ENCODE data around the gene AKT2.

AKT2 gene

GRCh38 chr19:40216013-40216776 is 69.0 kb downstream of the AKT2 start:
- DNase-seq: no peak

DNA sequence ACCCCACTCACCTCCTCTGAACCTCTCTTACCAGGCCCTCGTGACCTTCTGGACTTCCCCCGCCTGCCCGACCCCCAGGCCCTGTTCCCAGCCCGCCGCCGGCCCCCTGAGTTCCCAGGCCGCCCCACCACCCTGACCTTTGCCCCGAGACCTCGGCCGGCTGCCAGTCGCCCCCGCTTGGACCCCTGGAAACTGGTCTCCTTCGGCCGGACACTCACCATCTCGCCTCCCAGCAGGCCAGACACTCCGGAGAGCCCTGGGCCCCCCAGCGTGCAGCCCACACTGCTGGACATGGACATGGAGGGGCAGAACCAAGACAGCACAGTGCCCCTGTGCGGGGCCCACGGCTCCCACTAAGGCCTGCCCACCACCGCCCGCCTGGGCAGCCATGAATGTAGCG is 70.2 kb downstream of the AKT2 start:
- no peak for DNase-seq

DNA sequence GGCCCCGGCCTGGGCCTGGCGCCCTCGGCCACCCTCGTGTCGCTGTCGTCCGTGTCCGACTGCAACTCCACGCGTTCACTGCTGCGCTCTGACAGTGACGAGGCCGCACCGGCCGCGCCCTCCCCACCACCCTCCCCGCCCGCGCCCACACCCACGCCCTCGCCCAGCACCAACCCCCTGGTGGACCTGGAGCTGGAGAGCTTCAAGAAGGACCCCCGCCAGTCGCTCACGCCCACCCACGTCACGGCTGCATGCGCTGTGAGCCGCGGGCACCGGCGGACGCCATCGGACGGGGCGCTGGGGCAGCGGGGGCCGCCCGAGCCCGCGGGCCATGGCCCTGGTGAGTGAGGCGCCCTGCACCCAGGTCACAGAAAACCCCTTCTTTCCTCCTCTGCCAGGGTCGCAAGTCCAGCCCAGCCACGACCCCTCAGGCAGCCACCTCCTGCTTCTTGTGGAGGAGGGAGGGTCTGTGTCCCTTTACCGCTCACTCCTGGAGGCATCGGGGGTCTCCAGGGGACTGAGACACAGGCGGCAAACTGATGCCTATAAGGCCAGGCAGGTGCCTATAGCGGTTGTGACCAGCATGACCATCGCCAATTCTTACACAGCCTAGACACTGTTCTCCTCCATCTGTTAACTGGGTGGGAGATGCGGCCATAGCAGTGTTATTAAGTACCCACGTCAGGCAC is 71.1 kb downstream of the AKT2 start:
- DNase-seq: no peak

- no peak for DNase-seq
Measured at GRCh38 chr19:40213251-40213829, 71.8 kb downstream of the AKT2 start.

GRCh38 chr19:40210889-40211288 is 74.3 kb downstream of the AKT2 start:
- DNase-seq: no peak

- DNase-seq: no peak
Measured at GRCh38 chr19:40208602-40209001, 76.5 kb downstream of the AKT2 start.

DNA sequence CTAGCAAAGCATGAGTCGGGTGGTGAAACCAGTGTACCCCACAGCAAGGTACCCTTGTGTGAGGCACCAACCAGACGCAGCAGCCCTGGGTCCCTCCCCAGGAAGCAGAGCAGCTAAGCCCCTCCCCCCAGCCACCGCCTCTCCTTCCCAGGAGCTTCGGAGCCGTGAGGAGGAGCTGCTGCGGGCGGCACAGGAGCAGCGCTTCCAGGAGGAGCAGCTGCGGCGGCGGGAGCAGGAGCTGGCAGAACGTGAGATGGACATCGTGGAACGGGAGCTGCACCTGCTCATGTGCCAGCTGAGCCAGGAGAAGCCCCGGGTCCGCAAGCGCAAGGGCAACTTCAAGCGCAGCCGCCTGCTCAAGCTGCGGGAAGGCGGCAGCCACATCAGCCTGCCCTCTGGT is 79.4 kb downstream of the AKT2 start:
- no peak for DNase-seq

- no peak for DNase-seq
Measured at GRCh38 chr19:40204381-40204780, 80.8 kb downstream of the AKT2 start.

- DNase-seq: no peak
Measured at GRCh38 chr19:40200341-40201099, 84.6 kb downstream of the AKT2 start.

DNA sequence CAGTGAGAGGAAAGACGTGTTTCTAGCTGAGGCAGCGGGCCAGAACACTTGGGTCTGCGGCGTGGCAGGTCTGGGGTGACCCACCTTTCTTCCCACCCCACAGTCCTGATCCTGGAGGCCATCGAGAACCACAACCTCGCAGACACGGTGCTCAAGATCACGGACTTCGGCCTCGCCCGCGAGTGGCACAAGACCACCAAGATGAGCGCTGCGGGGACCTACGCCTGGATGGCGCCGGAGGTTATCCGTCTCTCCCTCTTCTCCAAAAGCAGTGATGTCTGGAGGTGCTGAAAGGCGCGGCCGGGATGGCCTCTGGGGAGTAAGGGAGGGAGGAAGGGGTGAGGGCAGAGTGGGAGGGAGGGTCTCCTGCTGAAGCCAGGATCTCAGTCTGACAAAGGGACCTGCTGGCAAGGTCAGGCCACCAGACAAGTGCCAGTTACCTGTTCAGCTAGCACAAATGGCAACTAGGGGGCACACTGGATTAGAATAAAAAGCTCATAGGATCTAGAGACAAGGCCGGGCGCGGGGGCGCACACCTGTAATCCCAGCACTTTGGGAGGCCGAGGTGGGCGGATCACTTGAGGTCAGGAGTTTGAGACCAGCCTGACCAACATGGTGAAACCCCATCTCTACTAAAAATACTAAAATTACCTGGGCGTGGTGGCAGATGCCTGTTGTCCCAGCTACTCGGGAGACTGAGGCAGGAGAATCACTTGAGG is 86.7 kb downstream of the AKT2 start:
- no peak for DNase-seq

- DNase-seq: no peak
Measured at GRCh38 chr19:40193587-40193849, 91.6 kb downstream of the AKT2 start.

DNA sequence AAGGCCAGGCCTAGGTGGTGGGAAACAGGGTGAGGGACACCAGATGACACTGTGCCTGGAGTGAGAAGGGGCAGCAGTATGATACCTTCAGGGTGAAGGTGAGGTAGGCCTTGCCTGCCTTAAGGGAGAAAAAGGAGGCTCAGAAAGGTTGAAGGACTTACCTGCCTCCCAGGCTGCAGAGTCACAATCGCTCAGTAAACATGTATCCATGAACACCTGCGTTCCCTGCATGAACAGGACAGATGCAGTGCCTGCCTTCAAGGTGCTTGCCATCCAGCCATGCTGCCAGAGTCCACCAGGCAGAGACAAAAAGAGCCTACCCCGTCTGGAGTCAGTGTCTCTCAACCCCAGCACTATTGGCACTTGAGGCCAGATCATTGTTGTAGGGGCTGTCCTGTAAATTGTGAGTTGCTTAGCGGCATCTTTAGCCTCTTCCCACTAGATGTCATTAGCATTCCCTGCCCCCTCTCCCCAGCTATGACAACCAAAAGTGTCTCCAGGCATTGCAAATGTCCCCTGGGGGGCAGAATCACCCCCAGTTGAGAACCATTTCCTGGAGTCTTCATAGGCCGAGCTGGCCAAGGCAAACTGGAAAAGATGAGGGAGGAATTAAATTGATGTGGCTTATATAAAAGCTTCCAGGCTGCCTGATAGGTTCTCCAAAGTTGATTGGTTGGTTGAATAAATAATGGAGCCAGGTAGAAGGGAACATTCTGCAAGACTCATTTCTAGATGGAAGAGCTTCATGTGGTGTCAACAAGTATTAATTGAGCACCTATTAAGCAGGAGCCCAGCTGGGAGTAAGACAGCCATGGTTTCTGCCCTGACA is 92.2 kb downstream of the AKT2 start:
- no peak for DNase-seq

- DNase-seq: no peak
Measured at GRCh38 chr19:40191836-40192646, 93.1 kb downstream of the AKT2 start.

- DNase-seq: peak; percentile 74 to 75
Measured at GRCh38 chr19:40190891-40191835, 94.0 kb downstream of the AKT2 start, which contains the start of gene MAP3K10. TSS of gene MAP3K10 (plus strand) at chr19:40191426. CDS start at chr19:40192032, 606 bp downstream.

- no peak for DNase-seq
Measured at GRCh38 chr19:40184273-40184672, 100.9 kb downstream of the AKT2 start.
